ENCODE measurements around the gene DNASE2B.
A peak's percentile ranks its signal among the peaks of the same experiment; 100 is the strongest.

Gene DNASE2B

GRCh38 chr1:84386716-84387479, 11.4 kb upstream of the DNASE2B start:
- no peak overlapping the region for H3K4me3 ChIP-seq (ENCODE audit: low read depth, low read length)
- no peak for TF ChIP-seq CTCF (IDR thresholded peaks at IDR 0.05; ENCODE audit: insufficient read depth, low read length, missing control alignments)
- no peak for DNase-seq (ENCODE audit: low read depth, low spot score)
- ChIA-PET POLR2A (no interaction called here), CTCF (interaction anchor here (0.9 to 1.3 kb wide), 2 partner anchors 10 to 12 kb away, joined by 3 read pairs; no protein-coding TSS in a partner anchor)

- TF ChIP-seq CTCF (IDR thresholded peaks at IDR 0.05; ENCODE audit: insufficient read depth, low read length, missing control alignments) = peak; percentile 26
- no peak overlapping the region for H3K4me3 ChIP-seq (ENCODE audit: low read depth, low read length)
- POLR2A ChIA-PET = interaction anchor here (0.6 kb wide), 1 partner anchor 244 kb away, joined by 3 read pairs; the partner anchor contains the start of gene PRKACB
- CTCF ChIA-PET = interaction anchor here (0.9 to 1.3 kb wide), 3 partner anchors 9 to 366 kb away, joined by 3 read pairs; no protein-coding TSS in a partner anchor
- no peak for DNase-seq (ENCODE audit: low read depth, low spot score)
These were observed 10.7 kb upstream of the DNASE2B start for GRCh38 chr1:84387480-84388163.

- ChIA-PET POLR2A (no interaction called here), CTCF (interaction anchor here (0.8 to 1.4 kb wide), 6 partner anchors 8 to 364 kb away, joined by 3 to 5 read pairs (median 3); no protein-coding TSS in a partner anchor)
- no peak overlapping the region for H3K4me3 ChIP-seq (ENCODE audit: low read depth, low read length)
- no peak for TF ChIP-seq CTCF (IDR thresholded peaks at IDR 0.05; ENCODE audit: insufficient read depth, low read length, missing control alignments)
- no peak for DNase-seq (ENCODE audit: low read depth, low spot score)
These were observed 8.1 kb upstream of the DNASE2B start for GRCh38 chr1:84390226-84390625.

GRCh38 chr1:84401156-84401555, 2.9 kb downstream of the DNASE2B start:
- no peak overlapping the region for H3K4me3 ChIP-seq (ENCODE audit: low read depth, low read length)
- TF ChIP-seq CTCF (IDR thresholded peaks at IDR 0.05; ENCODE audit: insufficient read depth, low read length, missing control alignments) = no peak
- DNase-seq (ENCODE audit: low read depth, low spot score) = no peak
- ChIA-PET CTCF (interaction anchor here (0.9 kb wide), 1 partner anchor 33 kb away, joined by 3 read pairs; no protein-coding TSS in a partner anchor), POLR2A (no interaction called here)

GRCh38 chr1:84402060-84402459, 3.8 kb downstream of the DNASE2B start:
- no peak for DNase-seq (ENCODE audit: low read depth, low spot score)
- H3K4me3 ChIP-seq (ENCODE audit: low read depth, low read length) = no peak overlapping the region
- CTCF ChIA-PET = interaction anchor here (1.5 to 1.6 kb wide), 2 partner anchors 11 to 17 kb away, joined by 3 read pairs; no protein-coding TSS in a partner anchor
- no peak for TF ChIP-seq CTCF (IDR thresholded peaks at IDR 0.05; ENCODE audit: insufficient read depth, low read length, missing control alignments)
- POLR2A ChIA-PET = no interaction called here

GRCh38 chr1:84402501-84402900, 4.2 kb downstream of the DNASE2B start:
- ChIA-PET CTCF (interaction anchor here (1.5 to 1.6 kb wide), 2 partner anchors 12 to 17 kb away, joined by 3 read pairs; no protein-coding TSS in a partner anchor), POLR2A (no interaction called here)
- H3K4me3 ChIP-seq (ENCODE audit: low read depth, low read length) = no peak overlapping the region
- TF ChIP-seq CTCF (IDR thresholded peaks at IDR 0.05; ENCODE audit: insufficient read depth, low read length, missing control alignments) = no peak
- no peak for DNase-seq (ENCODE audit: low read depth, low spot score)

All from AG04449 (cell line).